Stimulated activated CD8-positive, alpha-beta memory T cell treated with anti-CD3 and anti-CD28 coated beads, Interleukin-12 subunit alpha, Interleukin-12 subunit beta, amount 100 ng/mL, for 4 hours (primary cell): ENCODE results near the gene C19orf81.
A peak's percentile ranks its signal among the peaks of the same experiment; 100 is the strongest.
"Not testable (repeated sequence)": the region's sequence is repeated elsewhere in the genome, so short reads cannot be mapped to it uniquely, and the experiment has no call there.

Experiments used
- DNase-seq: peaks from one replicate; pipeline ENCODE4 v3.0.0-alpha.2; 2020; ENCODE audit warnings: low read depth

C19orf81 gene

DNA sequence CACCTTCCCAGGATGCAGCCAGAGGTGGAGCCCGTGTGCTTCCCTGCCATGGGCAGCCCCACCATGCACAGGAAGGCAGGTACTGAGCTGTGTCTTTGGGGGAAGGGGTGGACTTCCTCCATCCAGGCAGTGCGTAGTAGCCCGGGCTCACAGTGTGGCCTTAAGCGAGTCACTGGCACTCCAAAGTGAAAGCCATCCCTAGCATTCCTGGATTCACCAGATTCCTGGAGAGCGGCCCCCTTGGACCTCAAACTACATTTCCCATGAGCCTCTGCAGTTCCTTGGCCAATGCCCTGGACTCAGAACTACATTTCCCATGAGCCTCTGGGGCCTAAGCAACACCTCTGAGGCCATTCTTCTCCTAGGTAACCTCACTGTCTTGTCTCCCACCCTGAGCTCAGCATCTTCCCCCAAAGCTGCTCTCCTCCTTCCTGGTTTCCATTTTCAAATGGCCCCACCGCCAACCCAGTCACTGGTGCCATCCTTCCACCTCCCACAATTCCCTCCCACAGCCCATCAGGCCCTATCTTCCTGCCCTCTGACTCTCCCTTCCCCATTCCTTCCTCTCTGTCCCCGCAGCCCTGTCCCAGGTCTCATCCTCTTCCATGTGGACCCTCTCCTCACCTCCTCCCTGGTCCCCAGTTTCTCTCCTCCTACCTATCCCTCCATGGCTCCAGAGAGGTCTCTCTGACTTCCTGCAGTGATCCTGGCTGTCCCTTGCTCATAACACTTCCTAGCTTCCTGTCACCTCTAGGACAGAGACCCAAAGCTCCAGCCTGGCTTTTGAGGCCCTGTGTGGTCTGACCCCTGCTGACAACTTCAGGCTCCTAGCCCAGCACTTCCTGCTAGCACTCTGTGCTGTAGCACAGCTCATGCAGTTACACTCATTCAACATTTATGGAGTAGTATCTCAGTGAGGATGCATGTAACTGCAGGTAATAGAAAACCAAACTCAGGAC lies at the start of gene C19orf81:
Gene C19orf81, plus strand, starts transcription at position 13 of the 959 bp plus-strand sequence. Its CDS starts 0 bp downstream, at position 13.
- no peak for DNase-seq

DNA sequence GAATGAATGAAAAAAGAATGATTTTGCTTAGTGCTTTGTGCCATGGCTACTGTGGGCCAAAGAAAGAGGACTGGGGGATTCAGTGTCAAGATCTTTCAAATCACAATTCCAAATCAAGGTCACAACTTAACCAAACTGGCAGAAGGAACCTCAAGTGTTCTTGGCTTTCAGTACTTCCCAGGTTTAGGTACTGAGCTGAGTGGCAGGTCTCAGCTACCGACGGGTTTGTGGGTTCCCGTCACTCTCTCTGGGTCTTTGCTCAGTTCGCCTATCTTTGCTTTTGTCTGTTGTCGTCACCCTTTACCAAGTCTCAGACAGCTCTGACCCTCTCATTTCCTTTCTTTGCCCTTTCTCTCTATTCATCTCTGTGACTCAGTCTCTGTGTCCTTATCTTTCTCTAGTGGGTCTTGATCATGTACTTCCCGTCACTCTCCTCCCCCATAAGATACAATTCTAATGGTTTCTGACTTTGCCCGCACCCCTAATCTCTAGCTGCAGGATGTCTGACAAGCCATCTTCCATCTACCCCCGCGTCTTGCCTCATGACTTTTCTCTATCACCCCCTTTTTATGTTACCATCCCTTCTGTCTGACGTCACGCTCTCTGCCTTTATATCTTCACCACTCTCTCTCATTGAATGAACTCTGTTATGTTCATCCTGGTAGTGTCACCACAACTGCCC lies 47.7 kb upstream of the C19orf81 start:
- no peak for DNase-seq

DNA sequence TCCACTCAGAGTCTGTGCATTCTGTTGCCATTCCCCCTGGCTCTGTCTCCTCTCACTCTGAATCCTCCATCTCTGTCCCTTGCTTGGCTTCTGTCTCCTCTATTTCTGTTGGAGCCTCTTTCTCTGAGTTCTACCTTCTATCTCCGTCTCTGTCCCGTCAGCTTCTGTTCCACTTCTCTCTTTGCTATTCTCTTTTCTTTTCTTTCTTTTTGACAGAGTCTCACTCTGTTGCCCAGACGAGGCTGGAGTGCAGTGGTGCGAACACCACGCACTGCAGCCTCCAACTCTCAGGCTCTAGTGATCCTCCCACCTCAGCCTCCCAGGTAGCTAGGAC lies 47.2 kb upstream of the C19orf81 start:
- no peak for DNase-seq

DNA sequence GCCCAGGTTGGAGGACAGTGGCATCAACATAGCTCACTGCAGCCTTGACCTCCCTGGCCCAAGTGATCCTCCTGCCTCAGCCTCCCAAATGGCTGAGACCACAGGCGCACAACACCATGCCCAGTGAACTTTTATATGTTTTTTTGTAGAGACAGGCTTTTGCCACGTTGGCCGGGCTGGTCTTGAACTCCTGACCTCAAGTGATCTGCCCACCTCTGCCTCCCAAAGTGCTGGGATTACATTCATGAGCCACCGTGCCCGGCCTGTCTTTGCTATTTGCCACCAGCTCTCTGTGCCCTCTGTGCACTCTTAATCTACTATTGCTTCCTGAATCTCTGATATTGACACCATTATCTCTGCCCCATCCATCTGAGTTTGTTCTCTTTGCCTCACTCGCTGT lies 46.7 kb upstream of the C19orf81 start:
- no peak for DNase-seq

DNA sequence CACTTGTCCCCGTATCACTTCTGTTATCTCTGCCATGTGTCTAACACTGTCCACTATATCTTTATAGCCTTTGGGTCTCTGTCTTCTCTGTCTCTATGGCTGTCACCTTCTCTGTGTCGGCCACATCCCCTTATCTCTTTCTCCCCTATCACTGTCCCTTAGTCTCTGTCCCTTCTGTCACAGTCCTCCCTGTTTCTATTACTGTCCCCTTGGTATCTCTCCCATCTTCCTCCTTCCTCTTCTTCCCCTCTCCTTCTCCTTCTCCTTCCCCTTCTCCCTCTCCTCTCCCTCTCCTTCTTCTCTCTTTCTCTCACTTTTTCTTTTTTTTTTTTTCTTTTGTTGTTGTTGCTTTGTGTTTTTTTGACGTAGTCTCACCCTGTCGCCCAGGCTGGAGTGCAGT lies 46.3 kb upstream of the C19orf81 start:
- DNase-seq, result no peak

DNA sequence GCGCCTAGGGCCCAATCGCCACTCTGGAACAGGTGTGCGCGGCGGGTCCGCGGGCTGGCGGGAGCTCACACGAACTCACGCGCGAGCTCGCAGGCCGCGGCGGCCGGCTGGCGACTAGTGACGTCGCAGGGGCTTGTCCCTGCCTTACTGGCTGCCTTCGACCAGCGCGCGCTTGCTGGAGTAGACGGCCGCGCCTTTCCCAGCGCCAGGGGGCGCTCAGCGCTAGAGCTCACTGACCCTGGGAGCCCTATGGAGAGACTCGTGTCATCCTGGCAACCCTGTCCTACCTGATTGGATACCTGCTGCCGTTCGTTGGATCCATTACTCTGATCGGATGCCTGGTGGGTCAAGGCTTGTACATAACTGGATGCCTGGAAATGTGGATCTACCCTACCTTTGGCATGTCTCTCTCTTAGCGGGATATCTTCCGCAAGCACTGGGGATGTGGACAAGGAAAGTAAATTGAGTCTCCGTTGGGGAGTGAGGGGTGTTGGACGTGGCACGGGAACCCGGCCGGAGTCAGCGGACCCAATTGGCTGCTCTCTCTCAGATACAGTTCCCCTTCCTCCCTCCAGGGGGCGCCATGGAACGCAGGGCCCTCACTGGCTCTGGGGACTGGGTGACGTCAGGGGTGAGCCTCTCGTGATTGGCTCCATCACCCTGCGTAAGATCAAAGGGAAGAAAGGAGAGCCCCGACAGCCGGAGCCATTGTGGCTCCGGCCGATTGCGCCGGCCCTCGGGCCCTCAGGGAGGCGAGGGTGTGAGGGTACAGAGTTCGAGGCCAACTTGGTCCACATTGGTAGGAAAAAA lies 44.8 kb upstream of the C19orf81 start:
- DNase-seq, result not testable (repeated sequence)

DNA sequence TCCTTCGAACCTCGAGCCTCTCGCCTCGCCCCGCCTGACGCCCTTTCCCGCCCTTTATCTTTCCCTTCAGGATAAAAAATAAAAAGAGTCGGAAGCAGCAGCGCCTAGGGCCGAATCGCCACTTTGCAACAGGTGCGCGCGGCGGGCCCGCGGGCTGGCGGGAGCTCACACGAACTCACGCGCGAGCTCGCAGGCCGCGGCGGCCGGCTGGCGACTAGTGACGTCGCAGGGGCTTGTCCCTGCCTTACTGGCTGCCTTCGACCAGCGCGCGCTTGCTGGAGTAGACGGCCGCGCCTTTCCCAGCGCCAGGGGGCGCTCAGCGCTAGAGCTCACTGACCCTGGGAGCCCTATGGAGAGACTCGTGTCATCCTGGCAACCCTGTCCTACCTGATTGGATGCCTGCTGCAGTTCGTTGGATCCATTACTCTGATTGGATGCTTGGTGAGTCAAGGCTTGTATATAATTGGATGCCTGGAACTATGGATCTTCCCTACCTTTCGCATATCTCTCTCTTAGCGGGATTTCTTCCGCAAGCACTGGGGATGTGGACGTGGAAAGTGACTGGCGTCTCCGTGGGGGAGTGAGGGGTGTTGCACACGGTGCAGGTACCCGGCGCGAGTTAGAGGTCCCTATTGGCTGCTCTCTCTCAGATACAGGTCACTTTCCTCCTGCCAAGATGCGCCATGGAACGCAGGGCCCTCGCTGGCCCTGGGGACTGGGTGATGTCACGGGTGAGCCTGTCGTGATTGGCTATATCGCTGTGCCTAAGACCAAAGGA lies 43.0 kb upstream of the C19orf81 start:
- DNase-seq, result not testable (repeated sequence)

DNA sequence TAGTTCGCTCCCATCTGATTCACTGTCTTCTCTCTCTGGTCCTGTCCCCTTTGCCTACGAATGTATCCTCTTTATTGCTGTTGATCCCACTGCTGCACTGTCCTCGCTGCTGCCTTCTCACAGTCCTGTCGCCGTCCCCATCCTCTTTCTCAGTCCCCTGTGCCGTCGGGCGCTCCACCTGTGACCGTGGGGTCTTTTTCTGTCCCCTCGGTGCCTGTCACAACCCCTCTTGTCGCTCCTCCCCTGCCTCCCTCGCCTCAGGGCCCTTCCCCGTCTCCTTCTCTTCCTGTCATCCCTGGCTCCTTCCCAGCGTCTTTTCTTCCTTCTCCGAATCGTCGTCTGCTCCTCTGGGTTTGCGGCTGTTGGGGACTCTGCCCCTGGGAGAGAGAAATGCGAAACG lies 41.9 kb upstream of the C19orf81 start:
- no peak for DNase-seq

DNA sequence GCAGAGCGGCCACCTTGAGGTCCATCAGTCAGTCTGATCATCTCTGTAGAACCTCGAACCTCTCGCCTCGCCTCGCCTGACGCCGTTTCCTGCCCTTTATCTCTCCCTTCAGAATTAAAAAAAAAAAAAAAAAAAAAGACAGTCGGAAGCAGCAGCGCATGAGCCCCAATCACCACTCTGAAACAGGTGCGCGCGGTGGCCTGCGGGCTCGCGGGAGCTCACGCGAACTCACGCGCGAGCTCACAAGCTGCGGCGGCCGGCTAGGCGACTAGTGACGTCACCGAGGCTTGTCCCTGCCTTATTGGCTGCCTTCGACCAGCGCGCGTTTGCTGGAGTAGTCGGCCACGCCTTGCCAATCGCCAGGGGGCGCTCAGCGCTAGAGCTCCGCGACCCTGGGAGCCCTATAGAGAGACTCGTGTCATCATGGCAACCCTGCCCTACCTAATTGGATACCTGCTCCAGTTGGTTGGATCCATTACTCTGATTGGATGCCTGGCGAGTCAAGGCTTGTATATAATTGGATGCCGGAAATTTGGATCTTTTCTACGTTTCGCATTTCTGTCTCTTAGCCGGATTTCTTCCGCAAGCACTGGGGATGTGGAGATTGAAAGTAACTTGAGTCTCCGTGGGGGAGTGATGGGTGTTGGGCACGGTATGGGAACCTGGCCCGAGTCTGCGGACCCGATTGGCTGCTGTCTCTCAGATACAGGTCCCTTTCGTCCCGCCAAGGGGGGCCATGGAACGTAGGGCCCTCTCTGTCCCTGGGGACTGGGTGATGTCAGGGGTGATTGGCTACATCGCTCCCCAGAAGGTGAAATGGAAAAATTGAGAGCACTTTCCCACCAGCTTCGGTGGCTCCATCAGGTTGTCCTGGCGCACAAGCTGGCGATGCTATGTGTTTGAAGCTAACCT lies 41.1 kb upstream of the C19orf81 start:
- DNase-seq, result peak; percentile 31

DNA sequence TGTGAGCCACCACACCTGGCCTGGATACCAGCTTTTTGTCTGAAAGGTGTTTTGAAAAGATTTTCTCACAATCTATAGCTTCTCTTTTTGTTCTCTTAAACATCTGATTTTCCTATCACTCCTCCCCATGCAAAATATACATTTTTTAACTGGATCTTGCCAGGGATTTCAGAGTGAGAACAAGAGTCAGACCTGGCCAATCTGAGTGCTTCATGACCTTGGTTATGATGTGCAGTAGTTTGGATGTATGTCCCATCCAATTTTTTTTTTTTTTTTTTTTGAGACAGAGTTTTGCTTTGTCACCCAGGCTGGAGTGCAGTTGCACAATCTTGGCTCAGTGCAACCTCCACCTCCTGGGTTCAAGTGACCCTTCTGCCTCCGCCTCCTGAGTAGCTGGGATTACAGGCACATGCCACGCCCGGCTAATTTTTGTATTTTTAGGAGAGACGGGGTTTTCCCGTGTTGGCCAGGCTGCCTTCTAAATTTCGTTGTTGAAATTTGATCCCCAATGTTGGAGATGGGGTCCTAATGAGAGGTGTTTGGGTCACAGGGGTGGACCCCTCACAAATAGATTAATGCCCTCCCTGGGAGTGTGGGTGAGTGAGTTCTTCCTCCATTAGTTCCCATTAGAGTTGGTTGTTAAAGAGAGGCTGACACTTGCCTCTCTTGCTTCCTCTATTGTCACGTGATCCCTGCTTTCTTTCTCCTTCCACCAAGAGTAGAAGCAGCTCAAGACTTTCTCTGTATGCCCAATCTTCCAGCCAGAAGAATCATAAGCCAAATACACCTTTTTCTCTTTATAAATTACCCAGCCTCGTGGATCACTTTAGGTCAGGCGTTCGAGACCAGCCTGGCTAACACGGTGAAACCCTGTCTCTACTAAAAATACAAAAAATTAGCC lies 36.5 kb upstream of the C19orf81 start:
- not testable (repeated sequence) for DNase-seq

DNA sequence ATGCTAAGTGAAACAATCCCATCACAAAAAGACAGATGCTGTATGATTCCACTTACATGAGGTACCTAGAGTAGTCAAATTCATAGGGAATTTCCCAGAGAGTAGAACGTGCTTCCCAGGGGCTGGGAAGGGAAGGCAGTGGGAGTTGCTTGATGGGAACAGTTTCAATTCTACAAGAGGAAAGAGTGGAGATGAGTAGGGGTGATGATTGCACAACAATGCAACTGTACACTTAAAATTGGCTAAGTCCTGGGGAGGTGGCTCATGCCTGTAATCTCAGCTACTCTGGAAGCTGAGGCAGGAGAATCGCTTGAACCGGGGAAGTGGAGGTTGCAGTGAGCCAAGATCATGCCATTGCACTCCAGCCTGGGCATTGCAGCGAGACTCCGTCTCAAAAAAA lies 30.9 kb upstream of the C19orf81 start:
- not testable (repeated sequence) for DNase-seq

DNA sequence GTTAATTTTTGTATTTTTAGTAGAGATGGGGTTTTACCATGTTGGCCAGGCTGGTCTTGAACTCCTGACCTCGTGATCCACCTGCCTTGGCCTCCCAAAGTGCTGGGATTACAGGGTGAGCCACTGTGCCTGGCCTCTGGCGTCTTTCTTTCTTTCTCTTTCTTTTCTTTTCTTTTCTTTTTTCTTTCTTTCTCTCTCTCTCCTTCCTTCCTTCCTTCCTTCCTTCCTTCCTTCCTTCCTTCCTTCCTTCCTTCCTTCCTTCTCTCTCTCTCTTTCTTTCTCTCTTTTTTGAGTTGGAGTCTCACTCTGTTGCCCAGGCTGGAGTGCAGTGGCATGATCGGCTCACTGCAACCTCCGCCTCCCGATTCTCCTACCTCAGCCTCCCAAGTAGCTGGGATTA lies 30.1 kb upstream of the C19orf81 start:
- not testable (repeated sequence) for DNase-seq

DNA sequence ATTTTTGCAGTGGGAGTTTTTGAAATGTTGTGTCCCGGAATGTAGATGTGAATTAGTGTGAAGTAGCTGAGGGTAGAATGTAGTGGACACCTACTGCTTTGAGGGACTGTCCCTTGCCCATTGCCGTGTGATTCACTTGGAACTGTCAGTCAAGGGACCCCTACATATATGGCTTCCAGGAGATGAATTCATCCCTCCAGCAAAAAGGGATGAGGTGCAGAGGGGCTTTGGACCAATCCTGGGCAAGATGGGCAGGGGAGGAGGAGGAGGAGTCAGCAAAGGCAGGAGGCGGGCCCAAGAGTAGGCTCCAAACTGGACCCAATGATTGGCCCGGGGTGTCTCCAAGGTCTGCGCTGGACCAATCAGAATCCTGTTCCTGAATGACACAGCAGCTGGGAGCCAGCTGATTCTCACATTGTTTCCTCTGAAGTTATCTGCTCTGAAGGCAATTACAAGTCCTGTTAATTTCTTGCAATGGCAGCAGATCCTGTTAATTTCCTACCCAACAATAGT lies 28.8 kb upstream of the C19orf81 start:
- not testable (repeated sequence) for DNase-seq

DNA sequence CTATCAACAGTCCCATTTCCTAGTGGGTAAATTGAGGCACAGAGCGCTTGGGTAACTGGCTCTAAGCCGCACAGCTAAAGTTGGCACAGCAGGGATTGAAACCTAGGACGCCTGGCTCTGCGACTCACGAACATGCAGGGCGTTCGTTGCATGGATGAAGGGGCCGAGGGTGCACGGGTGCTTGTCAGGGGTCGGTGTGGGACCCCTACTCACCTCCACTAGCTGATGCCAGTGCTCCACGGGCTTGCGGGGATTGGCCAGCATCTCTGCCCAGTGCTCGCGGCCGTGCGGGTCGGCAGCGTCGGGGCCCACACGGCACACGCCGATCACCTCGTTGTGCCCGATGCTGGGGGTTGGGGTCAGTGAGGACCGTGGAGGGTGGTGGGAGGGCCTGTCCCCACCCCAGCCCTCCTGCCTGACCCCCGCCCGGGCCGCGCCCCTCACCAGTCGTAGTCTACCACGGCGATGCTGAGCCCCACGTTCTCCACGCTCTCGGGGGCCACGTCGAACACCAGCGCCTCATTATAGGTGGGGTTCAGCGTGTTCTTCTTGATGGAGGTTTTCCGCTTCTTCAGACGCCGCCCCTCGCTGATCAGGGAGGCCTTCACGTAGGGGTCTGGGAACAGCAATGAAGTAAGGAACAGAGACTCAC lies 24.2 kb upstream of the C19orf81 start:
- DNase-seq, result no peak

DNA sequence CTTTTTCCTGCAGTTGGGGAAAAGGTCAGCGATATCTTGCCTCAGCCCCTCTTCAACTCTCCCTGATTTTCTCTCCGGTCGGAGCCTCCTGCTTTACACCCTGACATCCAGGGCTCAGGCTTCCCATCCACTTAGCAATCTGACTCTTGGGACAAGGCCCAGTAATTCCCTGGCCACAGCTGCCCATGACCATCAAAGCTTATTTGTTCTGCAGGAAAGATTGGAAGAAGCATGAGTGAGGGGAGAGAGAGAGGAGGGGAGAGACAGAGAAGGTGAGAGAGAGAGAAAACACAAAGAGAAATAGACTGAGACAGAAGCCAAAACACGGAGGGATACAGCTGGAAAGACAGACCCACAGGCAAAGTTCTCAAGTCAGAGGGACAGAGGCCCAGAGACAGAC lies 23.2 kb upstream of the C19orf81 start:
- no peak for DNase-seq

DNA sequence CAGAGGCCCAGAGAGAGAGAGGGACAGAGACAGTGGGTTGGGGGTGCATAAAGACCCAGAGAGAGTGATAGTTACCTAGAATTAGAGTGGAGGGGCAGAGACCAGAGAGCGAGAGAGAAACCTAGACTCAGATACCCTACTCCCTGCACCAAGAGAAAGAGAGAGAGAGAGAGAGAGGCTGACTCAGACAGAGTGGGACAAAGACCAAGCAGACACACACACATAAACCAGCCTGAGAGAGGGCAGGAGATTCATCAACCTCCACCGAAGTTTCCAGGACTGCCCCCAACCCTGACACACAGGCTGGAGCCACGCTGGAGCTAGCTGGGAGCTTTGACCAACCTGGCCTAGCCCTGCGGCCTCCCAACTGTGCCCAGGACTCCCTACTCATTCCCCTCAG lies 22.4 kb upstream of the C19orf81 start:
- no peak for DNase-seq

DNA sequence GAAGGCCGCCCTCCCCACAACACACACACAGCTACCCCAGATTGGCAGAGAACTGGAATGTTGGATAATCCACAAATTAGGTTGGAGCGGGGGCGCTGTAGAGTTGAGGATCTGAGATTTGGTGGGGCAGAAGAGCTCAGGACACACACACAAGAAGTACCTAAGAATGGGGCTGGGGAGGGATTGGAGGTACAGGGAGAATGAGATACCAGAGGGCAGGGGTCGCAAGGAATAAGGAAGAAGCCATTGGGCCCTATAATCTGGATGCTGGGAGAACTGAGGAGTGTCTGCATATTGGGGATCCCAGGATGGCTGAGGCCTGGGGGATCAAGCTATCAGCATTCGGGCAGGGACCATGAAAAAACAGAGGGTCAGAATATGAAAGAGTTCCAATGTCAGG lies 21.1 kb upstream of the C19orf81 start:
- DNase-seq, result no peak

DNA sequence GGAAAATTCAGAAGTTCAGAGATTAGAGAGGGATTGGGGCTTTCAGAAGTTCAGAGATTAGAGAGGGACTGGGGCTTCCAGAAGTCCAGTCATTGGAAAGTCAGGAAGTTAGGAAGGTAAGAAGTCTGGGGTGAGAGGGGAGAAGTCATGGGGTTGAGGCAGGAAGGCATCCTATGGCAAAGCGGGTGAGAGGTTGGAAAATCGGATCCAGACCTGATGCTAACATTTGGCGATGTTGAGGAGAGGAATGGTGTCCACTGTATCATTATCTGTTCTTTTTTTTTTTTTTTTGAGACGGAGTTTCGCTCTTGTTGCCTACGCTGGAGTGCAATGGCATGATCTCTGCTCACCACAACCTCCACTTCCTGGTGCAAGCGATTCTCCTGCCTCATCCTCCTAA lies 20.7 kb upstream of the C19orf81 start:
- DNase-seq, result no peak

DNA sequence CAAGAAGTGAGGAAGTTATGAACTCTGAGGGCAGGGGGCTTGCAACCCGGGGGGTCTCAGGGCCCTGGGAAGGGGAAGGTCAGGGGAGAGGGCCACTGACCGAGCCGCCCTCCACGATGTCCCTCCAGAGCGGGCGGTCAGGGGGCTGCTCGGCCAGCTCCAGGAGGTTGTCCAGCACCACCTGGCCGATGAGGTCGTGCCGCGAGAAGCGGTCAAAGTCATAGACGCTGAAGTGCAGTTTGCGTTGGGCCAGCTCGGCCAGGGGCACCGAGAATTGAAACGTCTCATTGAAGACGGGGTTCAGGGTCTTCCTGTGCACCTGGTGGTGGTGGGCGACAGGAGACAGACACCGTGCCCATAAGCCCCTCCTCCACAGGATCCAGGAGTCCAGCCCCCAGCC lies 20.1 kb upstream of the C19orf81 start:
- no peak for DNase-seq
